ENCODE measurements around the gene FAM168A.

- TF ChIP-seq CTCF (IDR thresholded peaks at IDR 0.05) (no peak), POLR2A (IDR thresholded peaks at IDR 0.05) (no peak), EP300 (IDR thresholded peaks at IDR 0.05; ENCODE audit: low read depth) (no peak)
These were observed 213.8 kb downstream of the FAM168A start for GRCh38 chr11:73384125-73384441.
